H9 (cell line): Measurements from ENCODE around the gene MBD5. TPM values are rescaled to one million over a fixed set of nuclear protein-coding genes. Genes with fewer than 3 reads are reported as not detected.

Experiments
- DNase-seq: peaks from one replicate; pipeline ENCODE4 v3.0.0-alpha.2; 2017
- H2AFZ ChIP-seq: one replicate; pipeline ENCODE4 v1.6.1; 2013; ENCODE audit warnings: mild to moderate bottlenecking, low read length, control low read depth, moderate library complexity
- H2AK5ac ChIP-seq: 2 replicates; pipeline ENCODE4 v1.6.1; 2013; ENCODE audit warnings: low read length, control low read depth, mixed read lengths; ENCODE audit not compliant: insufficient read length
- H2BK120ac ChIP-seq: one replicate; pipeline ENCODE4 v1.6.1; 2013; ENCODE audit warnings: low read depth, mild to moderate bottlenecking, low read length, control low read depth, inconsistent platforms; ENCODE audit not compliant: poor library complexity, severe bottlenecking
- H2BK12ac ChIP-seq: 2 replicates; pipeline ENCODE4 v1.6.1; 2013; ENCODE audit warnings: low read length, control low read depth, mixed read lengths, low read depth; ENCODE audit not compliant: insufficient read length
- H2BK15ac ChIP-seq: 2 replicates; pipeline ENCODE4 v1.6.1; 2013; ENCODE audit warnings: low read depth, low read length, control low read depth
- H2BK20ac ChIP-seq: one replicate; pipeline ENCODE4 v1.6.1; 2013; ENCODE audit warnings: low read depth, mild to moderate bottlenecking, low read length, control low read depth, inconsistent platforms; ENCODE audit not compliant: poor library complexity, severe bottlenecking
- H2BK5ac ChIP-seq: 2 replicates; pipeline ENCODE4 v1.6.1; 2013; ENCODE audit warnings: low read length, control low read depth, mixed read lengths; ENCODE audit not compliant: insufficient read length
- H3K14ac ChIP-seq: 2 replicates; pipeline ENCODE4 v1.6.1; 2013; ENCODE audit warnings: low read length, control low read depth; ENCODE audit not compliant: insufficient read depth
- H3K18ac ChIP-seq: 2 replicates; pipeline ENCODE4 v1.6.1; 2013; ENCODE audit warnings: low read depth, mild to moderate bottlenecking, mixed read lengths, low read length, control low read depth; ENCODE audit not compliant: insufficient read length
- H3K23ac ChIP-seq: 2 replicates; pipeline ENCODE4 v1.6.1; 2013; ENCODE audit warnings: low read length, control low read depth, mixed read lengths, low read depth; ENCODE audit not compliant: insufficient read length
- H3K23me2 ChIP-seq: 2 replicates; pipeline ENCODE4 v1.6.1; 2013; ENCODE audit warnings: low read depth, mild to moderate bottlenecking, mixed read lengths, low read length, control low read depth; ENCODE audit not compliant: insufficient read length, poor library complexity, severe bottlenecking
- H3K27ac ChIP-seq: 2 replicates; pipeline ENCODE4 v1.5.1; 2013; ENCODE audit warnings: low read length, control low read depth, mixed read lengths, low read depth; ENCODE audit not compliant: insufficient read length
- H3K27me3 ChIP-seq: 2 replicates; pipeline ENCODE4 v1.6.1; 2013; ENCODE audit warnings: low read length, control low read depth, inconsistent platforms; ENCODE audit not compliant: insufficient read depth
- H3K4ac ChIP-seq: 2 replicates; pipeline ENCODE4 v1.6.1; 2013; ENCODE audit warnings: low read depth, mild to moderate bottlenecking, control low read depth, inconsistent platforms, low read length, moderate library complexity
- H3K4me1 ChIP-seq: 2 replicates; pipeline ENCODE4 v1.6.1; 2013; ENCODE audit warnings: low read length, control low read depth, inconsistent platforms; ENCODE audit not compliant: insufficient read depth
- H3K4me2 ChIP-seq: 2 replicates; pipeline ENCODE4 v1.6.1; 2013; ENCODE audit warnings: low read length, control low read depth, mixed read lengths; ENCODE audit not compliant: insufficient read length, insufficient read depth
- H3K56ac ChIP-seq: 2 replicates; pipeline ENCODE4 v1.6.1; 2013; ENCODE audit warnings: low read depth, mild to moderate bottlenecking, mixed read lengths, low read length, control low read depth; ENCODE audit not compliant: insufficient read length
- H3K79me1 ChIP-seq: 2 replicates; pipeline ENCODE4 v1.6.1; 2013; ENCODE audit warnings: low read depth, mild to moderate bottlenecking, moderate library complexity, low read length, control low read depth, inconsistent platforms; ENCODE audit not compliant: insufficient read depth, poor library complexity, severe bottlenecking
- H3K79me2 ChIP-seq: 2 replicates; pipeline ENCODE4 v1.6.1; 2013; ENCODE audit warnings: low read length, control low read depth, inconsistent platforms; ENCODE audit not compliant: insufficient read depth
- H3K9ac ChIP-seq: 2 replicates; pipeline ENCODE4 v1.6.1; 2013; ENCODE audit warnings: low read length, control low read depth, mixed read lengths; ENCODE audit not compliant: insufficient read length; ENCODE audit errors: extremely low read depth
- H3K9me3 ChIP-seq: one replicate; pipeline ENCODE4 v1.6.1; 2013; ENCODE audit warnings: low read depth, low read length, inconsistent platforms; ENCODE audit not compliant: control insufficient read depth
- H3T11ph ChIP-seq: one replicate; pipeline ENCODE4 v1.6.1; 2013; ENCODE audit warnings: mild to moderate bottlenecking, low read length, control low read depth, inconsistent platforms
- H4K20me1 ChIP-seq: one replicate; pipeline ENCODE4 v1.6.1; 2013; ENCODE audit not compliant: control insufficient read depth, insufficient read length, insufficient read depth
- H4K5ac ChIP-seq: 2 replicates; pipeline ENCODE4 v1.6.1; 2013; ENCODE audit warnings: low read depth, mild to moderate bottlenecking, mixed read lengths, low read length, control low read depth; ENCODE audit not compliant: insufficient read length
- H4K8ac ChIP-seq: replicated peaks from 2 replicates; pipeline ENCODE4 v1.6.1; 2013; ENCODE audit warnings: low read length, control low read depth, mixed read lengths, low read depth; ENCODE audit not compliant: insufficient read length
- H4K91ac ChIP-seq: 2 replicates; pipeline ENCODE4 v1.6.1; 2013; ENCODE audit warnings: low read depth, mild to moderate bottlenecking, moderate library complexity, mixed read lengths, low read length, control low read depth; ENCODE audit not compliant: insufficient read length
- H3K27ac Mint-ChIP-seq, 3 experiments: 2 replicates in 2 of 3; 3 replicates in 1 of 3; pipeline ENCODE4 v1.8.0; 2020 to 2021; ENCODE audit warnings: mixed read lengths in 3 of 3, mild to moderate bottlenecking in 1 of 3, moderate library complexity in 1 of 3
- H3K27me3 Mint-ChIP-seq: 2 replicates; pipeline ENCODE4 v1.8.0; 2021; ENCODE audit warnings: low read depth, mild to moderate bottlenecking, moderate library complexity, mixed read lengths
- H3K36me3 Mint-ChIP-seq, 3 experiments: 2 replicates in 2 of 3; 3 replicates in 1 of 3; pipeline ENCODE4 v1.8.0; 2020 to 2021; ENCODE audit warnings: low read depth in 3 of 3, mixed read lengths in 3 of 3; ENCODE audit not compliant: insufficient read depth in 1 of 3
- H3K4me1 Mint-ChIP-seq, 2 experiments: 2 replicates each; pipeline ENCODE4 v1.8.0; 2020; ENCODE audit warnings: mixed read lengths in 2 of 2
- H3K4me3 Mint-ChIP-seq, 2 experiments: 2 replicates in 1 of 2; 3 replicates in 1 of 2; pipeline ENCODE4 v1.8.0; 2020 to 2021; ENCODE audit warnings: mild to moderate bottlenecking in 2 of 2, mixed read lengths in 2 of 2, moderate library complexity in 1 of 2
- H3K9me3 Mint-ChIP-seq, 2 experiments: 2 replicates in 1 of 2; 3 replicates in 1 of 2; pipeline ENCODE4 v1.8.0; 2020; ENCODE audit warnings: mild to moderate bottlenecking in 2 of 2, mixed read lengths in 2 of 2, moderate library complexity in 1 of 2
- WGBS: extraction: QIAGEN DNeasy Blood & Tissue Kit; methylation state at CpG from one replicate; pipeline ENCODE4 v1.1.7; 2013; ENCODE audit warnings: missing lambda C conversion rate, low lambda C conversion rate, mixed read lengths; ENCODE audit not compliant: insufficient read length; ENCODE audit errors: extremely low coverage; 5-methylcytosine and 5-hydroxymethylcytosine counted together
- total RNA-seq: library from RNA; stranded (reverse); gene quantifications from 2 replicates; pipeline ENCODE4 v1.2.1, GENCODE V29; 2021
- TF ChIP-seq, protein P1 (sequence below): fragments of 200-600 bp; sonication (generic); conservative IDR thresholded peaks from 3 replicates; pipeline ENCODE4 v1.8.0; 2021; ENCODE audit warnings: antibody characterized with exemption, mild to moderate bottlenecking

Gene MBD5
- total RNA-seq, 1 experiment from 2014 or later: 23.1 TPM

DNA sequence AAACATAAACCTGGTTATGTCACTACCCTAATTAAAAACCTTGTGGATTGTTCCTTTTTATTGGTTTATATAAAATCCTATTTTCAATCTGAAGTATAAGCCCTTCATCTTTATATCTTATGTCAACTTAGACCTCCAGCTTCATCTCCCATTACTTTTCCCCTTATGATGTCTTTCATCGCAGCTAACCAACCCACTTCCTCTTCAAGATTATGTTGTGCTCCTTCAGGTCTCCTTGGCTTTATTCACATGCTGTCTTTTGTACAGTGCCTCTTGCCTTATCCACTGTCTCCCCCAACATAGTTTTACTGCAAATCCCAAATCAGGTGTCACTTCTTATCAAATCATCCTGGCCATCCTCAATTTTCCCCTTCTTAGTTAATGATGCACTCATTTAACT lies 25.9 kb downstream of the MBD5 start:
- H3K27me3 Mint-ChIP-seq: no peaks in the 10 kb centered on the region
- WGBS: no CpG with 5 or more reads among the region's 1 CpG

More for the DNA sequence above, 25.9 kb downstream of the MBD5 start:
- H3T11ph ChIP-seq: no peak overlapping the region
- no peak overlapping the region for H2BK20ac ChIP-seq
- H4K5ac ChIP-seq: no peak overlapping the region
- H2BK15ac ChIP-seq: no peak overlapping the region
- peaks cover 2% of the 10 kb centered on the region; the same call in 1 of the 2 replicates for H3K4me1 ChIP-seq
- Mint-ChIP-seq H3K4me1 (peaks cover 27 to 30% of the 10 kb centered on the region in 2 experiments), H3K36me3 (no peaks in the 10 kb centered on the region; a peak in 1 of 7 replicates), H3K9me3 (no peaks in the 10 kb centered on the region), H3K4me3 (no peak overlapping the region), H3K27ac (no peak overlapping the region; a peak in 2 of 7 replicates)
- no peak overlapping the region for H2BK12ac ChIP-seq
- H3K4me2 ChIP-seq: no peak overlapping the region
- no peaks in the 10 kb centered on the region for H3K27me3 ChIP-seq
- no peak for DNase-seq
- H2BK5ac ChIP-seq: no peak overlapping the region
- no peak overlapping the region for H3K9ac ChIP-seq
- H4K20me1 ChIP-seq: no peaks in the 10 kb centered on the region
- H3K9me3 ChIP-seq: no peaks in the 10 kb centered on the region
- H3K23ac ChIP-seq: no peak overlapping the region
- TF ChIP-seq, protein P1, sequence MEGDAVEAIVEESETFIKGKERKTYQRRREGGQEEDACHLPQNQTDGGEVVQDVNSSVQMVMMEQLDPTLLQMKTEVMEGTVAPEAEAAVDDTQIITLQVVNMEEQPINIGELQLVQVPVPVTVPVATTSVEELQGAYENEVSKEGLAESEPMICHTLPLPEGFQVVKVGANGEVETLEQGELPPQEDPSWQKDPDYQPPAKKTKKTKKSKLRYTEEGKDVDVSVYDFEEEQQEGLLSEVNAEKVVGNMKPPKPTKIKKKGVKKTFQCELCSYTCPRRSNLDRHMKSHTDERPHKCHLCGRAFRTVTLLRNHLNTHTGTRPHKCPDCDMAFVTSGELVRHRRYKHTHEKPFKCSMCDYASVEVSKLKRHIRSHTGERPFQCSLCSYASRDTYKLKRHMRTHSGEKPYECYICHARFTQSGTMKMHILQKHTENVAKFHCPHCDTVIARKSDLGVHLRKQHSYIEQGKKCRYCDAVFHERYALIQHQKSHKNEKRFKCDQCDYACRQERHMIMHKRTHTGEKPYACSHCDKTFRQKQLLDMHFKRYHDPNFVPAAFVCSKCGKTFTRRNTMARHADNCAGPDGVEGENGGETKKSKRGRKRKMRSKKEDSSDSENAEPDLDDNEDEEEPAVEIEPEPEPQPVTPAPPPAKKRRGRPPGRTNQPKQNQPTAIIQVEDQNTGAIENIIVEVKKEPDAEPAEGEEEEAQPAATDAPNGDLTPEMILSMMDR: no peak
- H3K23me2 ChIP-seq: no peaks in the 10 kb centered on the region
- no peak overlapping the region for H2AK5ac ChIP-seq
- H4K91ac ChIP-seq: no peak overlapping the region
- H3K27ac ChIP-seq: no peak overlapping the region
- no peaks in the 10 kb centered on the region for H3K79me2 ChIP-seq
- H2BK120ac ChIP-seq: no peak overlapping the region
- H3K79me1 ChIP-seq: no peaks in the 10 kb centered on the region
- H3K14ac ChIP-seq: no peak overlapping the region
- H2AFZ ChIP-seq: no peak overlapping the region
- H3K4ac ChIP-seq: no peak overlapping the region
- H4K8ac ChIP-seq: no peak overlapping the region
- H3K56ac ChIP-seq: no peak overlapping the region
- no peak overlapping the region for H3K18ac ChIP-seq
